ENCODE data around the gene FLNC.

- TF ChIP-seq POLR2A (IDR thresholded peaks at IDR 0.05) = no peak
- TF ChIP-seq CTCF (IDR thresholded peaks at IDR 0.05) = no peak
Observed at GRCh38 chr7:128810997-128811396, 19.2 kb upstream of the FLNC start.

Data from esophagus squamous epithelium (tissue), 4 donors.